K562 (cell line): ENCODE results near the gene SLC1A2. TPM values are rescaled to one million over a fixed set of nuclear protein-coding genes. Genes with fewer than 3 reads are reported as not detected.

Experiments
- ATAC-seq: fragments of 200-7000 bp; cut with Tn5 transposase; 3 replicates; pipeline ENCODE4 v1.9.1; 2020; ENCODE audit warnings: moderate library complexity
- BruUV-seq: library from RNA; stranded (reverse); fragments of 400-500 nt; replicated peaks from 2 replicates; lab custom pipeline; 2021; lab: Mats Ljungman, UMichigan
- CTCF ChIA-PET: fragments of 300-600 bp; formaldehyde crosslinking; extraction: SDS; loops from one replicate; lab custom pipeline; 2021; ENCODE audit warnings: low intra/inter-chr PET ratio; lab: Yijun Ruan, JAX
- POLR2A ChIA-PET: fragments of 300-600, 350-650 bp; sonication (Branson Sonifier 250); formaldehyde crosslinking; extraction: SDS; loops from one replicate; lab custom pipeline; 2021; ENCODE audit warnings: antibody characterized with exemption, inconsistent platforms; lab: Yijun Ruan, JAX
- DNase-seq, 4 experiments: peaks; one replicate each; pipeline versions ENCODE4 v3.0.0 to v3.0.0-alpha.2; 2011 to 2018; ENCODE audit warnings: low spot score in 3 of 4, mixed read lengths in 3 of 4; ENCODE audit errors: extremely low read depth in 1 of 4
- FAIRE-seq: peaks from 2 replicates; lab custom pipeline; 2011; peaks lifted over from hg19 to GRCh38; lab: Jason Lieb, UNC
- H2AFZ ChIP-seq: 2 replicates; pipeline ENCODE4 v1.6.0; 2011; ENCODE audit warnings: low read depth, low read length, control low read depth, inconsistent platforms
- H3K27ac ChIP-seq: fragments of 200-600 bp; 3 replicates; pipeline ENCODE4 v1.8.0; 2011; ENCODE audit warnings: low read depth, mild to moderate bottlenecking, control low read depth, inconsistent platforms, low read length, moderate library complexity, mixed read lengths; ENCODE audit errors: extremely low read depth
- H3K27me3 ChIP-seq, 2 experiments: fragments of 300-600 bp in 1 of 2; 2 replicates in 1 of 2; 3 replicates in 1 of 2; pipeline versions ENCODE4 v1.6.0 to v1.8.0; 2011; ENCODE audit warnings: inconsistent platforms in 2 of 2, low read length in 2 of 2, mild to moderate bottlenecking in 1 of 2, mixed read lengths in 1 of 2, moderate library complexity in 1 of 2; ENCODE audit not compliant: control insufficient read depth in 2 of 2, insufficient read depth in 2 of 2
- H3K36me3 ChIP-seq: fragments of 300-600 bp; 3 replicates; pipeline ENCODE4 v1.8.0; 2011; ENCODE audit warnings: mild to moderate bottlenecking, low read length, inconsistent platforms; ENCODE audit not compliant: control insufficient read depth, insufficient read depth
- H3K4me1 ChIP-seq, 2 experiments: fragments of 200-600 bp in 1 of 2; replicated peaks in 1 of 2; 2 replicates in 1 of 2; 3 replicates in 1 of 2; pipeline versions ENCODE4 v1.5.1 to v1.8.0; 2011; ENCODE audit warnings: inconsistent platforms in 2 of 2, low read length in 2 of 2, mild to moderate bottlenecking in 1 of 2, mixed read lengths in 1 of 2, moderate library complexity in 1 of 2; ENCODE audit not compliant: control insufficient read depth in 2 of 2, insufficient read depth in 2 of 2
- H3K4me2 ChIP-seq: 2 replicates; pipeline ENCODE4 v1.6.1; 2011; ENCODE audit warnings: low read length, control low read depth, inconsistent platforms, mixed read lengths; ENCODE audit not compliant: insufficient read depth
- H3K4me3 ChIP-seq: fragments of 200-600 bp; sonication (generic), shearing (Covaris generic); 2 replicates; pipeline ENCODE4 v1.5.1; 2016; ENCODE audit warnings: control low read depth, inconsistent platforms
- H3K79me2 ChIP-seq: fragments of 200-600 bp; 3 replicates; pipeline ENCODE4 v1.8.0; 2011; ENCODE audit warnings: low read length, inconsistent platforms; ENCODE audit not compliant: control insufficient read depth, insufficient read depth
- H3K9ac ChIP-seq, 2 experiments: 2 replicates each; pipeline versions ENCODE4 v1.6.0 to v1.6.1; 2011; ENCODE audit warnings: low read depth in 2 of 2, low read length in 2 of 2, control low read depth in 1 of 2, inconsistent platforms in 1 of 2, mild to moderate bottlenecking in 1 of 2, mixed read lengths in 1 of 2; ENCODE audit not compliant: insufficient read depth in 1 of 2
- H3K9me1 ChIP-seq: one replicate; pipeline ENCODE4 v1.6.0; 2011; ENCODE audit warnings: inconsistent platforms, mild to moderate bottlenecking, low read length, moderate library complexity; ENCODE audit not compliant: control insufficient read depth, insufficient read depth
- H3K9me3 ChIP-seq: replicated peaks from 2 replicates; pipeline ENCODE4 v1.5.1; 2011; ENCODE audit warnings: low read depth, low read length, inconsistent platforms; ENCODE audit not compliant: control insufficient read depth, insufficient read depth
- H4K20me1 ChIP-seq: replicated peaks from 2 replicates; pipeline ENCODE4 v1.6.1; 2011; ENCODE audit warnings: low read length, inconsistent platforms, mixed read lengths; ENCODE audit not compliant: control insufficient read depth, insufficient read depth
- CEBPG ChIP-seq, 3 experiments: fragments of 200-800 bp in 1 of 3; sonication (Bioruptor generic) in 1 of 3; sonication (generic) in 1 of 3; formaldehyde crosslinking in 1 of 3; IDR thresholded peaks in 2 of 3; conservative IDR thresholded peaks in 1 of 3; 2 replicates each; pipeline versions ENCODE4 v1.6.1 to v1.8.0; 2016 to 2022; ENCODE audit warnings: missing compliant biosample characterization in 2 of 3, missing genetic modification characterization in 2 of 3, mild to moderate bottlenecking in 1 of 3, missing genetic modification reagents in 1 of 3
- CREB5 ChIP-seq: fragments of 250-450 bp; sonication (Bioruptor Pico); IDR thresholded peaks from 2 replicates; pipeline ENCODE4 v1.5.0; 2020; ENCODE audit warnings: mild to moderate bottlenecking
- CTCF ChIP-seq, 3 experiments: IDR thresholded peaks in 2 of 3; conservative IDR thresholded peaks in 1 of 3; 2 replicates each; pipeline ENCODE4 v1.5.1; 2011 to 2012; ENCODE audit warnings: low read length in 3 of 3, mild to moderate bottlenecking in 3 of 3, control low read depth in 2 of 3, improper control_type of control experiment in 1 of 3, inconsistent platforms in 1 of 3, low read depth in 1 of 3, mixed read lengths in 1 of 3, moderate library complexity in 1 of 3; ENCODE audit not compliant: insufficient read depth in 2 of 3
- DACH1 ChIP-seq: fragments of 450-650 bp; IDR thresholded peaks from 2 replicates; pipeline ENCODE4 v1.6.1; 2018; ENCODE audit not compliant: partially characterized antibody
- ESRRA ChIP-seq: fragments of 450-650 bp; IDR thresholded peaks from 2 replicates; pipeline ENCODE4 v1.6.1; 2014; ENCODE audit warnings: low read depth, mild to moderate bottlenecking, moderate library complexity, borderline replicate concordance
- GTF2F1 ChIP-seq: IDR thresholded peaks from 2 replicates; pipeline ENCODE4 v1.6.1; 2011; ENCODE audit warnings: low read depth, low read length, improper control_type of control experiment
- HNRNPUL1 ChIP-seq: fragments of 200-400 bp; formaldehyde crosslinking; IDR thresholded peaks from 2 replicates; pipeline ENCODE4 v1.6.1; 2017; ENCODE audit warnings: low read length
- ILK ChIP-seq: fragments of 450-650 bp; IDR thresholded peaks from 2 replicates; pipeline ENCODE4 v1.6.1; 2016; ENCODE audit warnings: missing genetic modification characterization, low read depth, mild to moderate bottlenecking, missing compliant biosample characterization, moderate library complexity, borderline replicate concordance
- IRF9 ChIP-seq: fragments of 450-650 bp; IDR thresholded peaks from 2 replicates; pipeline ENCODE4 v1.6.1; 2016; ENCODE audit warnings: missing biosample characterization, missing genetic modification characterization
- OTX1 ChIP-seq: fragments of 450-650 bp; formaldehyde crosslinking; IDR thresholded peaks from 2 replicates; pipeline ENCODE4 v1.4.0; 2022; ENCODE audit warnings: mild to moderate bottlenecking
- PHB2 ChIP-seq: fragments of 450-650 bp; IDR thresholded peaks from 2 replicates; pipeline ENCODE4 v1.6.1; 2017; ENCODE audit warnings: low read depth
- SREBF1 ChIP-seq: fragments of 150-350 bp; IDR thresholded peaks from 2 replicates; pipeline ENCODE4 v1.6.1; 2014; ENCODE audit warnings: antibody characterized with exemption, low read depth, low read length, borderline replicate concordance
- TARDBP ChIP-seq: fragments of 450-650 bp; IDR thresholded peaks from 2 replicates; pipeline ENCODE4 v1.6.1; 2016
- ZNF583 ChIP-seq: fragments of 250-450 bp; sonication (Bioruptor Pico); IDR thresholded peaks from 2 replicates; pipeline ENCODE4 v1.4.0; 2020
- ZZZ3 ChIP-seq: fragments of 450-650 bp; IDR thresholded peaks from 2 replicates; pipeline ENCODE4 v1.6.1; 2016; ENCODE audit warnings: antibody characterized with exemption, mild to moderate bottlenecking, moderate library complexity
- WGBS: fragments of 100-300 bp; shearing (Covaris generic); methylation state at CpG from one replicate; pipeline ENCODE4 v1.1.6; 2016; ENCODE audit warnings: low coverage, mixed read lengths; ENCODE audit not compliant: insufficient coverage; ENCODE audit errors: missing lambda C conversion rate; 5-methylcytosine and 5-hydroxymethylcytosine counted together
- in situ Hi-C: fragments of 300-500 bp; cut with MboI; formaldehyde crosslinking; loops from 4 replicates; pipeline ENCODE4 v1.15.0; 2018; ENCODE audit warnings: inconsistent platforms, mixed read lengths
- intact Hi-C: fragments of 100-400 bp; cut with micrococcal nuclease; formaldehyde crosslinking; loops from 2 replicates; pipeline ENCODE4 v1.14.2; 2022
- polyA plus RNA-seq, 8 experiments: library from polyadenylated mRNA; depleted of rRNA in 4 of 8; stranded (reverse) in 5 of 8; unstranded in 3 of 8; fragments of >200 nt; fragmentation: Nextera tagmentation in 2 of 8; fragmentation: Illumina TruSeq in 1 of 8; extraction: Ambion mirVana in 2 of 8; extraction: Trizol in 1 of 8; gene quantifications; 2 replicates each; pipeline versions ENCODE4 v1.2.1 to v1.2.3, GENCODE V29; 2011 to 2014; ENCODE audit warnings: inconsistent platforms in 1 of 8, missing spikeins in 1 of 8
- total RNA-seq, 7 experiments: library from RNA; depleted of rRNA in 6 of 7; stranded (reverse); fragments of >200 nt in 6 of 7; fragmentation: Illumina TruSeq in 2 of 7; extraction: Trizol in 2 of 7; gene quantifications; 2 replicates each; pipeline versions ENCODE4 v1.2.1 to v1.2.3, GENCODE V29; 2011 to 2021; ENCODE audit warnings: low replicate concordance in 1 of 7

The SLC1A2 gene
- total and polyA plus RNA-seq, 9 of the 15 experiments (the other 6 are each of a cell fraction or from before 2014, with no cell fraction given): 0.03 to 0.07 (median 0.04) TPM; not detected in 5

- peaks cover 4% of the 10 kb centered on the region in 2 experiments; a peak in 1 of 5 replicates for H3K27me3 ChIP-seq
- no peak overlapping the region for H3K9ac ChIP-seq
- no peaks in the 10 kb centered on the region for H3K79me2 ChIP-seq
- ChIA-PET POLR2A (no interaction called here), CTCF (no interaction called here)
- H3K4me2 ChIP-seq: no peak overlapping the region
- no peaks in the 10 kb centered on the region for H3K9me3 ChIP-seq
- FAIRE-seq (no peak), ATAC-seq (no peak), DNase-seq (no peak)
- H2AFZ ChIP-seq: no peak overlapping the region
- 0% methylated on average over 1 of the region's 1 CpG for WGBS
- no peaks in the 10 kb centered on the region for H3K9me1 ChIP-seq
- in situ Hi-C loops: no loop called here
- H3K4me1 ChIP-seq: no peaks in the 10 kb centered on the region
- intact Hi-C loops: no loop called here
- no TSS peak for BruUV-seq
- H4K20me1 ChIP-seq: no peaks in the 10 kb centered on the region
- H3K36me3 ChIP-seq: no peaks in the 10 kb centered on the region
- no peak overlapping the region for H3K27ac ChIP-seq
- H3K4me3 ChIP-seq: no peak overlapping the region
- TF ChIP-seq ILK (tag): no peak
- TF ChIP-seq ESRRA: no peak
- TF ChIP-seq SREBF1: no peak
- no peak for TF ChIP-seq CREB5 (CRISPR knock-in tag)
- TF ChIP-seq OTX1 (CRISPR knock-in tag): no peak
- no peak for TF ChIP-seq PHB2
- no peak for TF ChIP-seq HNRNPUL1
- no peak for TF ChIP-seq ZZZ3
- no peak for TF ChIP-seq CTCF (IDR thresholded peaks at IDR 0.05 in 2 of 3, conservative IDR thresholded peaks at IDR 0.05 in 1 of 3; ENCODE audit: insufficient read depth in 2 of 3, low read depth in 1 of 3, low read length in 3 of 3)
- no peak for TF ChIP-seq GTF2F1
- no peak for TF ChIP-seq ZNF583 (CRISPR knock-in tag)
- TF ChIP-seq CEBPG (CRISPR knock-in tag; IDR thresholded peaks at IDR 0.05): no peak
- no peak for TF ChIP-seq CEBPG (tag; conservative IDR thresholded peaks at IDR 0.05 in 1 of 2, IDR thresholded peaks at IDR 0.05 in 1 of 2)
- TF ChIP-seq DACH1: no peak
- TF ChIP-seq IRF9 (tag): no peak
- TF ChIP-seq TARDBP: no peak
Observed at GRCh38 chr11:35426351-35426750, 7.0 kb upstream of the SLC1A2 start.
